Right cardiac atrium (tissue), 5 donors: Measurements from ENCODE around the gene MBOAT1. TPM values are rescaled to one million over a fixed set of nuclear protein-coding genes. Genes with fewer than 3 reads are reported as not detected.
A peak's percentile ranks its signal among the peaks of the same experiment; 100 is the strongest.

Source experiments
- ATAC-seq, 2 donors: fragments of 200-7000 bp; cut with Tn5 transposase; one replicate each; pipeline versions ENCODE4 v1.8.0 to v1.9.1; 2020; ENCODE audit warnings: moderate library complexity in 2 of 2, mild to moderate bottlenecking in 1 of 2
- DNase-seq, 3 donors: peaks; one replicate each; pipeline ENCODE4 v3.0.0-alpha.2; 2020
- H3K27ac ChIP-seq: one replicate; pipeline ENCODE4 v1.5.1; 2013; ENCODE audit warnings: mild to moderate bottlenecking, low read length, control low read depth, moderate library complexity
- H3K27me3 ChIP-seq: one replicate; pipeline ENCODE4 v1.6.1; 2013; ENCODE audit not compliant: control insufficient read depth, insufficient read depth
- H3K4me1 ChIP-seq: one replicate; pipeline ENCODE4 v1.6.1; 2013; ENCODE audit warnings: low read length; ENCODE audit not compliant: control insufficient read depth, insufficient read depth
- H3K4me3 ChIP-seq: one replicate; pipeline ENCODE4 v1.5.1; 2013; ENCODE audit warnings: low read length, control low read depth
- H3K9me3 ChIP-seq: one replicate; pipeline ENCODE4 v1.6.1; 2013; ENCODE audit warnings: low read length; ENCODE audit not compliant: control insufficient read depth
- WGBS: extraction: QIAGEN DNeasy Blood & Tissue Kit; methylation state at CpG from one replicate; pipeline ENCODE4 v1.1.7; 2013; 5-methylcytosine and 5-hydroxymethylcytosine counted together
- intact Hi-C, 4 donors: fragments of 100-400 bp; cut with DNase I; formaldehyde crosslinking; loops; one replicate each; pipeline versions ENCODE4 v1.11.0 to v1.14.0; 2022 to 2023
- polyA plus RNA-seq: library from polyadenylated mRNA; stranded (reverse); fragments of 200-250 nt; gene quantifications from one replicate; pipeline ENCODE4 v1.2.3, GENCODE V29; 2013
- total RNA-seq, 4 donors: library from RNA; stranded (reverse); fragmentation: NEBNext Ultra II Directional; extraction: Animal tissue kit (Norgen Biotek cat#: 25700); gene quantifications; one replicate each; pipeline ENCODE4 v1.2.1, GENCODE V29; 2021
- donor health status: healthy with polysubstance abuse.
- donor health status: DM: no; HTN: yes; CAD: no.
- donor health status: DM: no; HTN: no; CAD: no.
- donor health status: DM: no; HTN: yes; CAD: no; lungs with severe emphysema.
- donor health status: DM: yes; HTN: yes; CAD: no.

The MBOAT1 gene
- total and polyA plus RNA-seq, 5 donors, result 3.0 to 9.2 (median 6.6) TPM

DNA sequence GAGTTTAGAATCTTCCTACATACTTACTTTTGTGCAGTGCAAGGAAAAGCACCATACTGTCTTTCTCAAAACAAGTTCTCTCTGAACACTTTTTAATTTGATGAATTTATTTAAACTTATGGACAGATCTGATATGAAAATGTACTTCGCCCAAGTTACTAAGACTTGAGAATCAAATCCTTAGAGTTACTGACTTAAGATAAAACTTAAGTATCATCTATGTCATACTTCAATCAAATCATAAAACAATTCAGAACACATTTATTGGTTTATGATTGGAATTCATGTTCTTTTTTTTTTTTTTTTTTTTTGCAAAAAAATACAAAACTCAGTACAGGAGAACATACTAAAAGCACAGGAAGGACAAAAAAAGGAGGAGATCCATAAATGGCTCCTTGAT lies 77.7 kb downstream of the MBOAT1 start:
- intact Hi-C loops, result no loop called here
- no peak for ATAC-seq
- H3K4me1 ChIP-seq, result no peaks in the 10 kb centered on the region
- H3K27me3 ChIP-seq, result no peaks in the 10 kb centered on the region
- H3K27ac ChIP-seq, result no peak overlapping the region
- WGBS, result 96% methylated on average over 1 of the region's 1 CpG
- DNase-seq, result no peak
- no peak overlapping the region for H3K4me3 ChIP-seq
- no peaks in the 10 kb centered on the region for H3K9me3 ChIP-seq

DNA sequence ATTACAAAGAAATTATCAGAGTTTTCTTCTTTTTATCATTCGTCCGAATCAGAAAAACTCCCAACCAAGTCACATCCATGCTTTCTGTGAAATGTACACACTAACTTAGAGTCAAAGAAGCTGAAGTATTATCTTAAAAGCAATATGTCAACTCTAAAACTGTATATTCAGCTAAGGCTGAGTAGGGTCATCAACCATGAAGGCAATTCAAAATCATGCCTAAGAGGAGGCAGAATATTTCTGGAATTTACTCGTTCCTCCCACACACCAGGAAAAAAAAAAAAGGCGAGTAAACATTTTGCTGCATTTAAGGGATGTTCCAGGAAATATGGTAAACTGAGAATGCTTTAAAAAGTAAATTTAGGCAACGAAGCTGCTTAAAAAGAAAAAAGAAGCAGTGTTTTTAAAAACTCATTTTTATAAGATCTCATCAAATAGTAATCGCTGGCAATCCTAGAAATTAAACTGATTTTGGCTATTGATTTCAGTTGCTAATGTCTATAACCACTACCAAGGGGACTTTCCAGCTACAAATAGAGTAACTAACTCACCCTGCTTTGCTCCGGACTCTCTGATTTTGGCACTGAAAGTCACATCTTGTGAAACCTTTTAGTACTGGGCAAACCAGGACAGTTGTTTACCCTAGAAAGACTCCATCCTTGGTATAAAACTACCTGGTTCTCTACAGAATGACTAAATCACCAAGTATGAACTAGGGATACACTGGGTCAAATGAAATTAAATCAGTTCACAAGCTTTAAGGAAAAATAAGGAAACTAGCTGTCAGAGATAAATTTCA lies 82.8 kb downstream of the MBOAT1 start:
- ATAC-seq, result no peak
- H3K4me1 ChIP-seq, result peaks cover 5% of the 10 kb centered on the region
- no peaks in the 10 kb centered on the region for H3K27me3 ChIP-seq
- intact Hi-C loops, result loop anchor here in 3 of 4 donors (5.0 to 10.0 kb wide), 3 partner anchors 37 to 85 kb away; partner anchors contain the start of gene MBOAT1 (in 2 of the 3)
- DNase-seq, result no peak
- no peaks in the 10 kb centered on the region for H3K9me3 ChIP-seq
- WGBS, result 76% methylated on average over 7 of the region's 7 CpGs
- H3K27ac ChIP-seq, result no peak overlapping the region
- no peak overlapping the region for H3K4me3 ChIP-seq

- intact Hi-C loops, result loop anchor here in 3 of 4 donors (5.0 to 10.0 kb wide), 3 partner anchors 36 to 87 kb away; partner anchors contain the start of gene MBOAT1 (in 2 of the 3)
- peaks cover 5% of the 10 kb centered on the region for H3K4me1 ChIP-seq
- ATAC-seq, result no peak
- no peak overlapping the region for H3K27ac ChIP-seq
- 66% methylated on average over 3 of the region's 3 CpGs for WGBS
- H3K4me3 ChIP-seq, result no peak overlapping the region
- no peaks in the 10 kb centered on the region for H3K9me3 ChIP-seq
- H3K27me3 ChIP-seq, result no peaks in the 10 kb centered on the region
- DNase-seq, result no peak
Observed at GRCh38 chr6:20128018-20128417, 84.3 kb downstream of the MBOAT1 start.

DNA sequence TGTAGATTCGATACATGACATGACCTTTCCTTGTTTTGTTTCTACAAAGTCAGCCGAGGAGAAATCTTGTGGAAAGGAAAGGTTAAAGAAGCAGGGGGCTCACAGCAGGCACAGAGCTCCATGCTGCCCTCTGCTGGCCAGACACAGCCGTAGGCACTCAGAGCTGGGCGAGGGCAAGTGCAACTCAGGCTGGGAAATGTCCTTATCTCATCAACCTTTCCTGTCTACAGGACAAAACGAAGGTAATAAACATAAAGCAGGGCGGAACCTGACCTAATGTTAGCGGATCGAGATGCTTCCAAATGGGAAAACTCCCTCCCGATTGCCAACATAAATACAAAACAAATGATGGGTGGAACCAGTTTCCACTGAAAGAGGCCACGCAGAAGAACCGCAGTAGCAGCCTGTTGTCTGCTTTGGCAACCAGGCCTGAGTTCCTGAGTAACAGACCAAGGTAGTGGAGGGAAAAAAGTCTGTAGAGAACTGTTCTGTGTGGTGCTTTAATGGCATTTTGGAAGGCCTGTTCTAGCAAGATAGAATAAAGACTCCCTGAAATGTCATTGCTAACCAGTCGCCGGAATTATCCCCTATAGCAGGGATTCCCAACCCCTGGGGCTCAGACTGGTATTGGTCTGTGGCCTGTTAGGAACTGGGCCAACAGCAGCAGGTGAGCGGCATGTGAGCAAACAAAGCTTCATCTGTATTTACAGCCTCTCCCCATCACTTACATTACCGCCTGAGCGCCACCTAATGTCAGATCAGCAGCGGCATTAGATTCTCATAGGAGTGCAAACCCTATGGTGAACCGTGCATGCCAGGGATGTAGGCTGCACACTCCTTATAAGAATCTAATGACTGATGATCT lies 85.2 kb downstream of the MBOAT1 start:
- ATAC-seq (peak; percentile 87 to 95), DNase-seq (peak; percentile 77 to 89 (median 87))
- H3K9me3 ChIP-seq, result no peaks in the 10 kb centered on the region
- H3K4me3 ChIP-seq, result no peak overlapping the region
- intact Hi-C loops, result loop anchor here in 3 of 4 donors (5.0 to 10.0 kb wide), 3 partner anchors 35 to 88 kb away; partner anchors contain the start of gene MBOAT1 (in 2 of the 3)
- H3K27me3 ChIP-seq, result no peaks in the 10 kb centered on the region
- 40% methylated on average over 18 of the region's 18 CpGs for WGBS
- peaks cover 5% of the 10 kb centered on the region for H3K4me1 ChIP-seq
- H3K27ac ChIP-seq, result no peak overlapping the region

DNA sequence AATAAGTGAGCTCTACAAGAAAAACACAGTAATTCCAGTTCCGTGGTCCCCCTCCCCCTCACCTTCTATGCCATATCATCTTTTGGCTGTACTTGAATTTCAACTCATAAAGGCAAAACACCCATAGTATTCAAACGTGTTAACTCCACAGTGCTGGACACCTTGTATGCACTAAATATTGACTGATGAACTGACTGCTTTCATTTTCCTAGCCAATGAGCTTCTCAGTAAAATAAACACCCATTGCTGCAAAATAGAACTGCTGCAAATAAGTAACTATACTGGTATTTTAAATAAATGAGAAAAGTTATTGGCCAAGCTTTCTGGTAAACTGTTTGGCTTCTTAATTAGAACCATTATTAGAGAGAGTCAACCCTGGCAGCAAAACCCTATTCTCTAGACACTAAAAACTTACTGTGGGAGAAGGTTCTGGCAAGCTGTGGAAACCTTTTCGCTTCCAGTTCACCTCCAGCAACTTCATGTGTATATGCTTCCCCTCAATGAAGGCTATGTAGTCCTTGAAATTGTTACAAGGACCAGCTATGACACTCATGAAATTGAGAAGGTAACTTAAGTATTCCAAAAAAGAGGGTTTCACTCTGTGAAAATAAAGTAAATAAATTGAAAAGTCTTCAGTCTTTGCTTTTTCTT lies 86.0 kb downstream of the MBOAT1 start:
- ATAC-seq, result no peak
- H3K27me3 ChIP-seq, result no peaks in the 10 kb centered on the region
- H3K27ac ChIP-seq, result no peak overlapping the region
- H3K4me1 ChIP-seq, result peaks cover 5% of the 10 kb centered on the region
- intact Hi-C loops, result loop anchor here in 3 of 4 donors (5.0 to 10.0 kb wide), 3 partner anchors 34 to 89 kb away; partner anchors contain the start of gene MBOAT1 (in 2 of the 3)
- DNase-seq, result no peak
- WGBS, result 78% methylated on average over 3 of the region's 3 CpGs
- H3K4me3 ChIP-seq, result no peak overlapping the region
- H3K9me3 ChIP-seq, result no peaks in the 10 kb centered on the region

GRCh38 chr6:20124545-20124944 lies 87.7 kb downstream of the MBOAT1 start:
- intact Hi-C loops, result loop anchor here in 3 of 4 donors (10.0 kb wide), 2 partner anchors 80 to 90 kb away; partner anchors contain the start of gene MBOAT1 (in 2 of the 3)
- Histone ChIP-seq H3K27me3 (no peaks in the 10 kb centered on the region), H3K27ac (peak overlapping the region; percentile 51), H3K4me1 (peaks cover 5% of the 10 kb centered on the region), H3K9me3 (no peaks in the 10 kb centered on the region), H3K4me3 (no peak overlapping the region)
- WGBS, result 38% methylated on average over 3 of the region's 3 CpGs
- no peak for DNase-seq
- no peak for ATAC-seq

DNA sequence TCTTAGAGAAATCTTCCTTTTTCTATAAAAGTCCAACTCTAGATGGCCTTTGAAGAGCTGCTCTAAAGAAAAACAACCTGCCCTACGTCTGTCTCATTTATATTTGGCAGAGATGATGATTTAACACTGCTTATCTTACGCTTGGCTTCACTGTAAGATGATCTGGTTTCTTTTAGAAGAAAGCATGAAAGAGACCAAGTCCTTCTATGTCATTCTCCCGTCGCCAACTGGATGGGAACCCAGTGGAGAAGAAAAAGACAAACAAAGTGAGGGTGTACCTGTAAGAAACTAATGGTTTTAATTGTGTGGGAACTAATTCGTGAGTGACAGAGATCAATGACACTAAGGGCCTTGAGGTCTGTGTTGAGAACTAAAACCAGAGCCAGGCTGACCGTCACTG lies 92.8 kb downstream of the MBOAT1 start:
- ATAC-seq, result no peak
- WGBS, result 51% methylated on average over 6 of the region's 6 CpGs
- Histone ChIP-seq H3K4me3 (no peak overlapping the region), H3K27me3 (no peaks in the 10 kb centered on the region), H3K4me1 (peaks cover 1% of the 10 kb centered on the region), H3K27ac (peak overlapping the region; percentile 52), H3K9me3 (no peaks in the 10 kb centered on the region)
- intact Hi-C loops, result no loop called here
- no peak for DNase-seq

GRCh38 chr6:20118892-20119291 lies 93.4 kb downstream of the MBOAT1 start:
- H3K27me3 ChIP-seq, result no peaks in the 10 kb centered on the region
- H3K4me3 ChIP-seq, result no peak overlapping the region
- ATAC-seq (peak in 1 of 2 donors; percentile 51), DNase-seq (no peak)
- peak overlapping the region; percentile 45 for H3K27ac ChIP-seq
- intact Hi-C loops, result no loop called here
- no peaks in the 10 kb centered on the region for H3K9me3 ChIP-seq
- 65% methylated on average over 4 of the region's 4 CpGs for WGBS
- peaks cover 1% of the 10 kb centered on the region for H3K4me1 ChIP-seq

DNA sequence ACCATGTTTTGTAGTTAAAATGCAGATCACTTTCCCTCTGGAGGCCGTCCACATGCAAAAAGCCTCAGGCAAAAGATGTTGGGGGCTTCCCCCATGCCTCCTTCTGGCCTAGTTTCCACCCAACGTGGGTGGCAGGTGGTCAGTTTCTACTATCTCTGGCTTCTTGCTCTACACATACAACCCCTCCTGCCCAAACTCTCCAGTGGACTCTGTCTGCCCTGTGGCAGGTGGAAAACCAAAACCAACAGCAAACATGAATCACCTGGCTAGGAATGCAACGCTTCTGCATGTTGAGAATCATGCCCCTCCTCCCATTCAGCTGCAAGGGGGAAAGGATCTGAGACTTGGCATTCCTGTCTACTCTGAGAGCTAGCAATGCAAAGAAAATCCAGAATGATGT lies 94.8 kb downstream of the MBOAT1 start:
- no peak overlapping the region for H3K27ac ChIP-seq
- no peak overlapping the region for H3K4me3 ChIP-seq
- intact Hi-C loops, result no loop called here
- no peaks in the 10 kb centered on the region for H3K27me3 ChIP-seq
- peaks cover 1% of the 10 kb centered on the region for H3K4me1 ChIP-seq
- DNase-seq, result no peak
- ATAC-seq, result no peak
- H3K9me3 ChIP-seq, result no peaks in the 10 kb centered on the region
- 85% methylated on average over 3 of the region's 3 CpGs for WGBS

DNA sequence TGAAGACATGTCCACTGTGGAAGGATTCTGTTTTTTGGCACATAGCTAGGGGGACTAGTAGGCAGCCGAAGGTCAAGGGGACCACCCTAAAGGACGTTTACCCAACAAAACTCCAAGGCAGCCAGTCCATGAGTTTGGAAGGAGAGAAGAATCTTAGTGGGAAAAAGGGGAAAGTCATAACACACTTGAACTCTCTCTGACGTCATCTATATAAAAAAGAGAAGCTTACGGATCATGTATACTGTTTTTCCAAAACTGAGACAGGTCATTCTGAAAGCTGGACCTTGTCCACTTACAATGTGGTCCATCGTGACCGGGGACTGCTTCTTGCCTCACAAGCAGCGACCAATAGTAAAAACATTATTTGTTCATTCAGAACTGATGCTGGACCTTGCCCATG lies 95.5 kb downstream of the MBOAT1 start:
- intact Hi-C loops, result no loop called here
- H3K9me3 ChIP-seq, result no peaks in the 10 kb centered on the region
- 90% methylated on average over 7 of the region's 7 CpGs for WGBS
- ATAC-seq (no peak), DNase-seq (no peak)
- H3K4me1 ChIP-seq, result peaks cover 1% of the 10 kb centered on the region
- H3K4me3 ChIP-seq, result no peak overlapping the region
- H3K27ac ChIP-seq, result no peak overlapping the region
- no peaks in the 10 kb centered on the region for H3K27me3 ChIP-seq
